Mesothelial cell of epicardium (in vitro differentiated cells): ENCODE data around the gene SOWAHA. TPM values are rescaled to one million over a fixed set of nuclear protein-coding genes. Genes with fewer than 3 reads are reported as not detected.

ENCODE experiments used
- DNase-seq, 2 experiments: peaks; one replicate each; pipeline ENCODE4 v3.0.0; 2021; ENCODE audit warnings: low spot score in 2 of 2; ENCODE audit not compliant: unreplicated experiment in 2 of 2
- H3K27ac Mint-ChIP-seq: 2 replicates; pipeline ENCODE4 v1.8.0; 2021; ENCODE audit warnings: mixed read lengths
- H3K27me3 Mint-ChIP-seq: 2 replicates; pipeline ENCODE4 v1.8.0; 2021; ENCODE audit warnings: low read depth, mixed read lengths
- H3K36me3 Mint-ChIP-seq: 2 replicates; pipeline ENCODE4 v1.8.0; 2021; ENCODE audit warnings: mixed read lengths
- H3K4me1 Mint-ChIP-seq: 2 replicates; pipeline ENCODE4 v1.8.0; 2021; ENCODE audit warnings: mixed read lengths
- H3K4me3 Mint-ChIP-seq: 2 replicates; pipeline ENCODE4 v1.8.0; 2021; ENCODE audit warnings: mild to moderate bottlenecking, moderate library complexity, mixed read lengths
- H3K9me3 Mint-ChIP-seq: 2 replicates; pipeline ENCODE4 v1.8.0; 2021; ENCODE audit warnings: mixed read lengths
- CTCF ChIP-seq: fragments of 200-600 bp; sonication (generic); IDR thresholded peaks from one replicate; pipeline ENCODE4 v1.5.0; 2021; ENCODE audit warnings: antibody characterized with exemption; ENCODE audit not compliant: unreplicated experiment
- total RNA-seq: library from RNA; stranded (reverse); gene quantifications from 3 replicates; pipeline ENCODE4 v1.2.1, GENCODE V29; 2021

SOWAHA gene
- total RNA-seq, 1 donor from 2014 or later = 0.67 TPM

GRCh38 chr5:132831095-132831860, 18.2 kb downstream of the SOWAHA start:
- Mint-ChIP-seq H3K27ac (peak overlapping the region; percentile 16), H3K9me3 (no peaks in the 10 kb centered on the region), H3K4me3 (peak overlapping the region; percentile 78), H3K4me1 (peaks cover 8% of the 10 kb centered on the region), H3K27me3 (peaks cover 43% of the 10 kb centered on the region), H3K36me3 (no peaks in the 10 kb centered on the region)
- no peak for DNase-seq
- TF ChIP-seq CTCF = no peak

GRCh38 chr5:132832612-132833011, 19.5 kb downstream of the SOWAHA start:
- H3K27me3 Mint-ChIP-seq = peaks cover 29% of the 10 kb centered on the region

GRCh38 chr5:132834057-132834456, 21.0 kb downstream of the SOWAHA start:
- Mint-ChIP-seq H3K27me3 (peaks cover 16% of the 10 kb centered on the region), H3K4me3 (no peak overlapping the region), H3K9me3 (no peaks in the 10 kb centered on the region), H3K4me1 (peaks cover 13% of the 10 kb centered on the region), H3K36me3 (no peaks in the 10 kb centered on the region), H3K27ac (no peak overlapping the region)
- DNase-seq = no peak
- TF ChIP-seq CTCF = no peak

More at GRCh38 chr5:132832612-132833011, 19.5 kb downstream of the SOWAHA start:
- DNase-seq = no peak
- Mint-ChIP-seq H3K9me3 (no peaks in the 10 kb centered on the region), H3K4me1 (peaks cover 8% of the 10 kb centered on the region), H3K4me3 (peak overlapping the region; percentile 34), H3K36me3 (no peaks in the 10 kb centered on the region), H3K27ac (no peak overlapping the region)
- no peak for TF ChIP-seq CTCF

GRCh38 chr5:132836852-132837251, 23.8 kb downstream of the SOWAHA start:
- H3K27ac Mint-ChIP-seq = no peak overlapping the region
- H3K36me3 Mint-ChIP-seq = no peaks in the 10 kb centered on the region
- no peaks in the 10 kb centered on the region for H3K9me3 Mint-ChIP-seq
- H3K4me1 Mint-ChIP-seq = peaks cover 25% of the 10 kb centered on the region
- no peak overlapping the region for H3K4me3 Mint-ChIP-seq
- DNase-seq = peak in 1 of 2 experiments; percentile 6
- H3K27me3 Mint-ChIP-seq = peaks cover 5% of the 10 kb centered on the region
- TF ChIP-seq CTCF = no peak

- Mint-ChIP-seq H3K9me3 (peaks cover 3% of the 10 kb centered on the region), H3K4me1 (peaks cover 25% of the 10 kb centered on the region), H3K4me3 (no peak overlapping the region), H3K36me3 (no peaks in the 10 kb centered on the region), H3K27me3 (peaks cover under 1% of the 10 kb centered on the region), H3K27ac (no peak overlapping the region)
- no peak for TF ChIP-seq CTCF
- DNase-seq = peak in 1 of 2 experiments; percentile 25
These were observed 24.8 kb downstream of the SOWAHA start for GRCh38 chr5:132837868-132838267.
